Left renal pelvis (tissue), 4 donors: ENCODE data around the gene PLD2. TPM values are rescaled to one million over a fixed set of nuclear protein-coding genes. Genes with fewer than 3 reads are reported as not detected.

ENCODE experiments used
- polyA plus RNA-seq, 4 donors: library from polyadenylated mRNA; unstranded; fragments of 120-200 nt; gene quantifications; one replicate each; pipeline ENCODE4 v1.2.1, GENCODE V29; 2013; ENCODE audit not compliant: insufficient read length in 4 of 4

Gene PLD2
- polyA plus RNA-seq, 4 donors: 31.9 to 48.7 (median 41.6) TPM

Other genes with a start within 250 kb of the PLD2 start
- gene GGT6, start 246.6 kb upstream of the PLD2 start, polyA plus RNA-seq: 10 to 100 TPM in 1 of 4 donors, 1 to 10 TPM in 2, under 1 TPM in 1; 0.19 to 11.3 (median 7.6) TPM
- 10 to 100 TPM in 3 of 4 donors, 1 to 10 TPM in 1; 1.7 to 67.3 (median 52.0) TPM for gene SMTNL2, start 222.6 kb upstream of the PLD2 start, polyA plus RNA-seq
- under 1 TPM; 0.50 to 0.75 (median 0.63) TPM for gene ALOX15, start 165.5 kb upstream of the PLD2 start, polyA plus RNA-seq
- gene PELP1, start 103.0 kb upstream of the PLD2 start, polyA plus RNA-seq: 10 to 100 TPM; 36.2 to 56.5 (median 45.0) TPM
- gene ARRB2, start 96.5 kb upstream of the PLD2 start, polyA plus RNA-seq: 10 to 100 TPM; 27.9 to 42.1 (median 33.2) TPM
- gene MED11, start 75.7 kb upstream of the PLD2 start, polyA plus RNA-seq: 10 to 100 TPM; 14.6 to 26.5 (median 22.5) TPM
- gene ZMYND15, start 67.3 kb upstream of the PLD2 start, polyA plus RNA-seq: under 1 TPM; 0.37 to 0.85 (median 0.58) TPM
- gene CXCL16, start 67.2 kb upstream of the PLD2 start, polyA plus RNA-seq: 10 to 100 TPM in 3 of 4 donors, 1 to 10 TPM in 1; 7.6 to 14.1 (median 11.9) TPM
- gene TM4SF5, start 35.3 kb upstream of the PLD2 start, polyA plus RNA-seq: 1 to 10 TPM in 2 of 4 donors, under 1 TPM in 2; 0.31 to 2.9 (median 1.5) TPM
- 1 to 10 TPM in 1 of 4 donors, under 1 TPM in 3; 0.41 to 1.2 (median 0.59) TPM for gene VMO1, start 20.8 kb upstream of the PLD2 start, polyA plus RNA-seq
- 1 to 10 TPM in 3 of 4 donors, under 1 TPM in 1; 0.90 to 9.4 (median 3.5) TPM for gene GLTPD2, start 18.2 kb upstream of the PLD2 start, polyA plus RNA-seq
- gene PSMB6, start 11.0 kb upstream of the PLD2 start, polyA plus RNA-seq: 100 to 1,000 TPM in 3 of 4 donors, 10 to 100 TPM in 1; 82.5 to 125 (median 120) TPM
- gene MINK1, start 26.2 kb downstream of the PLD2 start, polyA plus RNA-seq: 10 to 100 TPM; 49.3 to 75.6 (median 59.3) TPM
- 1 to 10 TPM; 1.3 to 2.8 (median 1.9) TPM for gene C17orf107, start 92.4 kb downstream of the PLD2 start, polyA plus RNA-seq
- gene CHRNE, start 95.9 kb downstream of the PLD2 start, polyA plus RNA-seq: 1 to 10 TPM; 1.4 to 2.0 (median 1.7) TPM
- gene GP1BA, start 125.1 kb downstream of the PLD2 start, polyA plus RNA-seq: 1 to 10 TPM in 3 of 4 donors, under 1 TPM in 1; 0.83 to 3.4 (median 1.8) TPM
- 10 to 100 TPM; 40.5 to 90.1 (median 72.7) TPM for gene SLC25A11, start 132.9 kb downstream of the PLD2 start, polyA plus RNA-seq
- gene RNF167, start 133.1 kb downstream of the PLD2 start, polyA plus RNA-seq: 100 to 1,000 TPM; 106 to 135 (median 129) TPM
- gene PFN1, start 141.4 kb downstream of the PLD2 start, polyA plus RNA-seq: 100 to 1,000 TPM; 274 to 467 (median 346) TPM
- gene ENO3, start 144.0 kb downstream of the PLD2 start, polyA plus RNA-seq: 10 to 100 TPM; 14.8 to 30.0 (median 18.8) TPM
- 100 to 1,000 TPM in 1 of 4 donors, 10 to 100 TPM in 3; 86.4 to 100 (median 92.0) TPM for gene SPAG7, start 160.7 kb downstream of the PLD2 start, polyA plus RNA-seq
- 10 to 100 TPM; 19.3 to 34.2 (median 26.6) TPM for gene CAMTA2, start 180.5 kb downstream of the PLD2 start, polyA plus RNA-seq
- gene INCA1, start 190.4 kb downstream of the PLD2 start, polyA plus RNA-seq: 1 to 10 TPM; 6.9 to 9.3 (median 7.4) TPM
- 10 to 100 TPM; 69.8 to 89.3 (median 82.2) TPM for gene KIF1C, start 190.8 kb downstream of the PLD2 start, polyA plus RNA-seq
- under 1 TPM; 0.05 to 0.35 (median 0.15) TPM for gene SLC52A1, start 228.3 kb downstream of the PLD2 start, polyA plus RNA-seq